Vagina (tissue), 2 donors: ENCODE measurements around the gene BEAN1.

Experiments
- CTCF ChIP-seq, 3 experiments: fragments of 450-650 bp in 2 of 3; fragments of 200-600 bp in 1 of 3; sonication (generic) in 1 of 3; IDR thresholded peaks; one replicate each; pipeline ENCODE4 v1.5.1; 2017 to 2019; ENCODE audit warnings: antibody characterized with exemption in 3 of 3, mild to moderate bottlenecking in 2 of 3, moderate library complexity in 2 of 3
- POLR2A ChIP-seq, 2 donors: fragments of 450-650 bp; IDR thresholded peaks; one replicate each; pipeline ENCODE4 v1.6.1; 2017; ENCODE audit warnings: antibody characterized with exemption in 2 of 2, mild to moderate bottlenecking in 2 of 2, moderate library complexity in 2 of 2
- POLR2AphosphoS5 ChIP-seq, 2 donors: sonication (generic); formaldehyde crosslinking; IDR thresholded peaks; one replicate each; pipeline ENCODE4 v1.9.0; 2017; ENCODE audit warnings: antibody characterized with exemption in 2 of 2, mild to moderate bottlenecking in 2 of 2, low read depth in 1 of 2; ENCODE audit not compliant: insufficient read depth in 1 of 2

- no peak for TF ChIP-seq POLR2A (IDR thresholded peaks at IDR 0.05)
- no peak for TF ChIP-seq CTCF (IDR thresholded peaks at IDR 0.05)
- no peak for TF ChIP-seq POLR2AphosphoS5 (IDR thresholded peaks at IDR 0.05; ENCODE audit: insufficient read depth in 1 of 2, low read depth in 1 of 2)
These were observed 40.5 kb downstream of the BEAN1 start for GRCh38 chr16:66467611-66468010.
